Psoas muscle (tissue), 8 donors: Measurements from ENCODE around the gene RGS9BP. TPM values are rescaled to one million over a fixed set of nuclear protein-coding genes. Genes with fewer than 3 reads are reported as not detected.
"Not testable (repeated sequence)": the region's sequence is repeated elsewhere in the genome, so short reads cannot be mapped to it uniquely, and the experiment has no call there.

Experiments used
- ATAC-seq, 4 donors: fragments of 200-7000 bp; cut with Tn5 transposase; one replicate each; pipeline ENCODE4 v1.9.1; 2020; ENCODE audit warnings: moderate library complexity in 3 of 4, mild to moderate bottlenecking in 2 of 4
- DNase-seq, 2 donors: peaks; one replicate each; pipeline ENCODE4 v3.0.0-alpha.2; 2020
- H3K27ac ChIP-seq: fragments of 200-600 bp; one replicate; pipeline ENCODE4 v1.8.0; 2022
- H3K27me3 ChIP-seq, 3 donors: fragments of 200-600 bp in 1 of 3; one replicate each; pipeline versions ENCODE4 v1.6.1 to v1.8.0; 2013 to 2022; ENCODE audit warnings: low read length in 2 of 3, mild to moderate bottlenecking in 2 of 3, moderate library complexity in 1 of 3; ENCODE audit not compliant: insufficient read depth in 3 of 3
- H3K36me3 ChIP-seq, 2 donors: fragments of 200-600 bp in 1 of 2; one replicate each; pipeline versions ENCODE4 v1.6.1 to v1.8.0; 2013 to 2022; ENCODE audit warnings: low read depth in 1 of 2, mild to moderate bottlenecking in 1 of 2, moderate library complexity in 1 of 2; ENCODE audit not compliant: insufficient read depth in 1 of 2
- H3K4me1 ChIP-seq: fragments of 200-600 bp; one replicate; pipeline ENCODE4 v1.8.0; 2022
- H3K4me3 ChIP-seq: fragments of 200-600 bp; one replicate; pipeline ENCODE4 v1.8.0; 2022; ENCODE audit warnings: mild to moderate bottlenecking
- H3K9me3 ChIP-seq: fragments of 200-600 bp; one replicate; pipeline ENCODE4 v1.8.0; 2022
- WGBS, 3 donors: extraction: QIAGEN DNeasy Blood & Tissue Kit; methylation state at CpG; one replicate each; pipeline versions ENCODE4 v1.1.6 to v1.1.7; 2013; 5-methylcytosine and 5-hydroxymethylcytosine counted together
- intact Hi-C, 2 donors: fragments of 100-400 bp; cut with DNase I; formaldehyde crosslinking; loops; one replicate each; pipeline versions ENCODE4 v1.11.0 to v1.14.2; 2022
- polyA plus RNA-seq, 3 donors: library from polyadenylated mRNA; stranded (reverse); fragments of 200-250 nt; gene quantifications; one replicate each; pipeline ENCODE4 v1.2.3, GENCODE V29; 2013
- total RNA-seq, 4 donors: library from RNA; stranded (reverse); fragmentation: NEBNext Ultra II Directional in 2 of 4; extraction: Animal tissue kit (Norgen Biotek cat#: 25700) in 2 of 4; gene quantifications; one replicate each; pipeline versions ENCODE4 v1.2.1 to v1.2.4, GENCODE V29; 2021 to 2023
- TF ChIP-seq, protein P1 (sequence below): fragments of 200-600 bp; IDR thresholded peaks from one replicate; pipeline ENCODE4 v1.8.0; 2022; ENCODE audit warnings: antibody characterized with exemption
- donor health status: healthy with polysubstance abuse.
- donor health status: DM: no; HTN: no; CAD: no; lungs with moderate emphysema.
- donor health status: Bipolar disorder and iron deficiency.
- donor health status: healthy.
- donor health status: DM: yes; HTN: yes; CAD: no.
- donor health status: DM: no; HTN: no; CAD: no.
- donor health status: DM: no; HTN: no; CAD: no.
- donor health status: DM: yes; HTN: yes; CAD: no.

RGS9BP gene
- total and polyA plus RNA-seq, 7 donors: 0.10 to 8.2 (median 3.8) TPM

DNA sequence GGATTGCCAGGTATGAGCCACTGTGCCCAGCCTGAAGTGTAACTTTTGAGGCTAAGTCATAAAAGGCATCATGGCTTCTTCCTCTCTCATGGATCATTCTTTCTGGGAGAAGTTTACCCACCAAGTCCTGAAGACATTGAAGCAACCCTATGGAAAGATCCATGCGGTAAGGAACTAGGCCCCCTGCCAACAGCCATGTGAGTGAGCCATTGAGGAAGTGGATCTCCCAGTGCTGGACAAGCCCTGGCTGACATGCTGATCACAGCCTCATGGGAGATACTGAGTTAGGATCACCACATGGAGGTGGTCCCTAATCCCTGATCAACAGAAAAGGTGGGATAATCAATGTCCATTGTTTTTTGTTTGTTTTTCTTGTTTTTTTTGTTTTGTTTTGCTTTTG, 12.7 kb downstream of the RGS9BP start:
- Histone ChIP-seq H3K4me1 (peaks cover 22% of the 10 kb centered on the region), H3K27ac (no peak overlapping the region), H3K36me3 (no peaks in the 10 kb centered on the region), H3K4me3 (no peak overlapping the region), H3K9me3 (no peaks in the 10 kb centered on the region), H3K27me3 (no peaks in the 10 kb centered on the region)
- DNase-seq: peak in 1 of 2 donors; percentile 28
- intact Hi-C loops: loop anchor here in 1 of 2 donors (10.0 kb wide), 1 partner anchor 334 kb away; no protein-coding TSS in a partner anchor
- ATAC-seq: no peak
- WGBS, 3 donors: 72 to 80% (median 77%) methylated on average over 1 of the region's 1 CpG
- TF ChIP-seq, protein P1, sequence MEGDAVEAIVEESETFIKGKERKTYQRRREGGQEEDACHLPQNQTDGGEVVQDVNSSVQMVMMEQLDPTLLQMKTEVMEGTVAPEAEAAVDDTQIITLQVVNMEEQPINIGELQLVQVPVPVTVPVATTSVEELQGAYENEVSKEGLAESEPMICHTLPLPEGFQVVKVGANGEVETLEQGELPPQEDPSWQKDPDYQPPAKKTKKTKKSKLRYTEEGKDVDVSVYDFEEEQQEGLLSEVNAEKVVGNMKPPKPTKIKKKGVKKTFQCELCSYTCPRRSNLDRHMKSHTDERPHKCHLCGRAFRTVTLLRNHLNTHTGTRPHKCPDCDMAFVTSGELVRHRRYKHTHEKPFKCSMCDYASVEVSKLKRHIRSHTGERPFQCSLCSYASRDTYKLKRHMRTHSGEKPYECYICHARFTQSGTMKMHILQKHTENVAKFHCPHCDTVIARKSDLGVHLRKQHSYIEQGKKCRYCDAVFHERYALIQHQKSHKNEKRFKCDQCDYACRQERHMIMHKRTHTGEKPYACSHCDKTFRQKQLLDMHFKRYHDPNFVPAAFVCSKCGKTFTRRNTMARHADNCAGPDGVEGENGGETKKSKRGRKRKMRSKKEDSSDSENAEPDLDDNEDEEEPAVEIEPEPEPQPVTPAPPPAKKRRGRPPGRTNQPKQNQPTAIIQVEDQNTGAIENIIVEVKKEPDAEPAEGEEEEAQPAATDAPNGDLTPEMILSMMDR: no peak

- WGBS, 3 donors: 5 to 7% (median 5%) methylated on average over 30 to 32 of the region's 32 CpGs
- Histone ChIP-seq H3K27me3 (no peaks in the 10 kb centered on the region), H3K36me3 (peaks cover 0 to 2% of the 10 kb centered on the region in 2 donors), H3K4me1 (peaks cover 50% of the 10 kb centered on the region), H3K4me3 (peak within 1 kb of the TSS; percentile 91), H3K27ac (peak within 1 kb of the TSS; percentile 92), H3K9me3 (no peaks in the 10 kb centered on the region)
- intact Hi-C loops: no loop called here
- ATAC-seq: peak; percentile 96
- TF ChIP-seq, protein P1: no peak
- DNase-seq: peak; percentile 86 to 93
These were observed 15.8 kb downstream of the RGS9BP start, which contains the start of gene NUDT19 for GRCh38 chr19:32691291-32691951. Gene NUDT19, plus strand, starts transcription at chr19:32691821. Its CDS starts 140 bp downstream, at chr19:32691961.

- H3K9me3 ChIP-seq: no peaks in the 10 kb centered on the region
- peak overlapping the region; percentile 92 for H3K27ac ChIP-seq
- WGBS, 3 donors: 0 to 4% (median 2%) methylated on average over 49 to 93 of the region's 93 CpGs
- TF ChIP-seq, protein P1: no peak
- ATAC-seq (peak; percentile 65 to 74 (median 72)), DNase-seq (peak; percentile 71 to 85)
- peak overlapping the region; percentile 91 for H3K4me3 ChIP-seq
- no peaks in the 10 kb centered on the region for H3K27me3 ChIP-seq
- intact Hi-C loops: no loop called here
- peaks cover 0 to 2% of the 10 kb centered on the region in 2 donors for H3K36me3 ChIP-seq
- peaks cover 52% of the 10 kb centered on the region for H3K4me1 ChIP-seq
These were observed 16.5 kb downstream of the RGS9BP start for GRCh38 chr19:32691952-32692726.

GRCh38 chr19:32692727-32693061, 17.0 kb downstream of the RGS9BP start:
- DNase-seq: no peak
- intact Hi-C loops: no loop called here
- H3K9me3 ChIP-seq: no peaks in the 10 kb centered on the region
- peak overlapping the region; percentile 92 for H3K27ac ChIP-seq
- H3K36me3 ChIP-seq: peaks cover 0 to 2% of the 10 kb centered on the region in 2 donors
- H3K27me3 ChIP-seq: no peaks in the 10 kb centered on the region
- H3K4me1 ChIP-seq: peaks cover 52% of the 10 kb centered on the region
- H3K4me3 ChIP-seq: peak overlapping the region; percentile 91
- 19 to 29% (median 22%) methylated on average over 7 of the region's 7 CpGs for WGBS, 3 donors
- ATAC-seq: peak in 2 of 4 donors; percentile 2 to 4
- TF ChIP-seq, protein P1: no peak

- intact Hi-C loops, H3K9me3 ChIP-seq, ATAC-seq, H3K27me3 ChIP-seq, DNase-seq, H3K36me3 ChIP-seq, H3K27ac ChIP-seq: not testable (repeated sequence)
- H3K4me3 ChIP-seq: peak overlapping the region; percentile 91
- peaks cover 52% of the 10 kb centered on the region for H3K4me1 ChIP-seq
- WGBS, 3 donors: 91 to 92% (median 92%) methylated on average over 20 of the region's 20 CpGs
These were observed 17.8 kb downstream of the RGS9BP start for GRCh38 chr19:32693151-32694108.

DNA sequence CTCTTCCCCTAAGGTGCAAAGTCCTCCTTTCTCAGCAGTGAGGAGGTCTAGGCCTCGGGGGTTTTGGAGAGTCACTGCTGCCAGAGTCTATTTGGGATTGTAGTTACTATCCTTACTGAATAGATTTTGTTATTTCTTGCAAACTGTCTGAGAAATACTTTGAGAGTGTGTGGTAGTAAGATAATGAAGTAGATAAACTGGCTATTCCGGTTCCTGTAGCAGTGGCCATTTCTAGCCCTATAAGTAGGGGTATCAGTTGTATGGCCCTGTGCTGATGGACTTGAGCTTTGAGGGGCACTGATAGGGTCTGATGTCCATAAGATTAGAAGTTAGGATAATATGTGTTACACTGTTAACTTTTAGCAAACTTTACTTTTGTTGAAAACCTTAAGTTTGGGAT, 18.7 kb downstream of the RGS9BP start:
- peak overlapping the region; percentile 27 for H3K4me3 ChIP-seq
- DNase-seq, intact Hi-C loops, H3K9me3 ChIP-seq, H3K27me3 ChIP-seq, H3K36me3 ChIP-seq, ATAC-seq, H3K27ac ChIP-seq: not testable (repeated sequence)
- WGBS, 3 donors: 67 to 80% (median 72%) methylated on average over 2 of the region's 2 CpGs
- H3K4me1 ChIP-seq: peaks cover 52% of the 10 kb centered on the region

- H3K36me3 ChIP-seq, H3K27ac ChIP-seq, H3K9me3 ChIP-seq, H3K27me3 ChIP-seq, DNase-seq, intact Hi-C loops, ATAC-seq: not testable (repeated sequence)
- 69 to 70% (median 69%) methylated on average over 2 of the region's 2 CpGs for WGBS, 3 donors
- peak overlapping the region; percentile 27 for H3K4me3 ChIP-seq
- H3K4me1 ChIP-seq: peaks cover 51% of the 10 kb centered on the region
These were observed 19.2 kb downstream of the RGS9BP start for GRCh38 chr19:32694851-32695250.
